Upper lobe of left lung (tissue), 4 donors: ENCODE results near the gene SNAP47.

Experiments used
- CTCF ChIP-seq, 6 experiments: fragments of 450-650 bp in 4 of 6; fragments of 200-600 bp in 2 of 6; sonication (generic) in 2 of 6; IDR thresholded peaks; one replicate each; pipeline ENCODE4 v1.5.1; 2016 to 2019; ENCODE audit warnings: antibody characterized with exemption in 6 of 6
- POLR2AphosphoS5 ChIP-seq, 2 donors: sonication (generic); formaldehyde crosslinking; IDR thresholded peaks; one replicate each; pipeline ENCODE4 v1.5.1; 2017; ENCODE audit warnings: antibody characterized with exemption in 2 of 2

DNA sequence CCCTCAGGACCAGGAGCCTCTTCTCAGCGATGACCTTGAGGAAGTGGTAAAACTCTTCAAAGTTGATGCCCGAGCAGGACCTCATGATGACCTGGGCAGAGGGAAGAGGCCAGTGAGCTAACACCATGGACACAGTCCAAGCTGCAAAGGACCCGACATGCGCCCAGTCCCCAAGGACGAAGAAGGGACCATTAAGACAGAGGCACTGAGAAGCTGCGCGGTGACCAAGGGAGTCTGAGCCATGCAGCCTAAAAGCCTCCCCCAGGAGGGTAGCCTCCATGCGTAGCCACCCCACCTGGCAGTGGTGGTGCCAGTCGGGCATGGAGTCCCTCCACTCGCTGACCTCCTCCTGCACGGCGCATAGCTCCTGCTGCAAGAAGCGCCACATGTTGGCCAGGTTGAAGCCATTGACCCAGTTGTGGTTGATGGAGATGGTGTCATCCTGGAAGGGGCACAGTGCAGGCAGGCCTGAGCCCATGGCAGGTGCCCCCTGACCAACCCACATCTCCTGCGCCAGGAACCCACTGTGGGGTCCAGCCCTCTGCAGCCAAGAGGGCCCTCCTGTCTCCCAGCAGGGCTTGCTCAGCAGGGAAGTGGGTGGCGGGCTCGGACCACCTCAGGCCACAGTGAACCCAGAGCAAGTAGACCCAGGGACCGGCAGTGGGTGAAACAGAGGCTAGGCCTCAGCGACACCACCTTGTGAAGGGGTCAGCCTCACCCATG lies 2.5 kb upstream of the SNAP47 start:
- TF ChIP-seq CTCF (IDR thresholded peaks at IDR 0.05) = no peak
- TF ChIP-seq POLR2AphosphoS5 (IDR thresholded peaks at IDR 0.05) = no peak
